Neural cell (in vitro differentiated cells): ENCODE data around the gene GLCE. TPM values are rescaled to one million over a fixed set of nuclear protein-coding genes. Genes with fewer than 3 reads are reported as not detected.

Experiments
- H2AFZ ChIP-seq: fragments of 200-600, 300-800 bp; sonication (generic), shearing (Covaris generic); 2 replicates; pipeline ENCODE4 v1.6.0; 2014; ENCODE audit warnings: low read depth, mild to moderate bottlenecking, antibody characterized with exemption, low read length, moderate library complexity
- H3F3A ChIP-seq: fragments of 200-600 bp; shearing (Covaris generic); 2 replicates; pipeline ENCODE4 v1.6.1; 2016; ENCODE audit warnings: mild to moderate bottlenecking, moderate library complexity, mixed read lengths, antibody characterized with exemption, low read length; ENCODE audit not compliant: insufficient read depth, poor library complexity, severe bottlenecking
- H3K27ac ChIP-seq: fragments of 200-600, 300-800 bp; sonication (generic), shearing (Covaris generic); 2 replicates; pipeline ENCODE4 v1.5.1; 2014; ENCODE audit warnings: mild to moderate bottlenecking, low read length, moderate library complexity
- H3K27me3 ChIP-seq: fragments of 300-800, 200-600 bp; sonication (generic), shearing (Covaris generic); 2 replicates; pipeline ENCODE4 v1.6.0; 2014; ENCODE audit warnings: mild to moderate bottlenecking, low read depth, low read length, moderate library complexity; ENCODE audit not compliant: insufficient read depth
- H3K36me3 ChIP-seq: fragments of 300-800, 200-600 bp; sonication (generic), shearing (Covaris generic); 2 replicates; pipeline ENCODE4 v1.5.1; 2014; ENCODE audit warnings: mild to moderate bottlenecking, antibody characterized with exemption, low read length, moderate library complexity; ENCODE audit not compliant: insufficient read depth
- H3K4me2 ChIP-seq: fragments of 300-800, 200-600 bp; sonication (generic), shearing (Covaris generic); 2 replicates; pipeline ENCODE4 v1.6.0; 2014; ENCODE audit warnings: mild to moderate bottlenecking, low read length
- H3K4me3 ChIP-seq: fragments of 300-800, 200-600 bp; sonication (generic), shearing (Covaris generic); 2 replicates; pipeline ENCODE4 v1.5.1; 2014; ENCODE audit warnings: mild to moderate bottlenecking, low read length, moderate library complexity
- H3K79me2 ChIP-seq: fragments of 200-600 bp; shearing (Covaris generic); replicated peaks from 2 replicates; pipeline ENCODE4 v1.6.0; 2014; ENCODE audit warnings: mild to moderate bottlenecking, low read length, moderate library complexity; ENCODE audit not compliant: insufficient read depth
- H3K9ac ChIP-seq: fragments of 300-800, 200-600 bp; sonication (generic), shearing (Covaris generic); 2 replicates; pipeline ENCODE4 v1.6.1; 2016; ENCODE audit warnings: mild to moderate bottlenecking, low read length, mixed read lengths
- H3K9me2 ChIP-seq: fragments of 200-600 bp; shearing (Covaris generic); 2 replicates; pipeline ENCODE4 v1.6.1; 2016; ENCODE audit warnings: mild to moderate bottlenecking, low read length, mixed read lengths; ENCODE audit not compliant: insufficient read depth
- H3K9me3 ChIP-seq: fragments of 200-600, 300-800 bp; sonication (generic), shearing (Covaris generic); 2 replicates; pipeline ENCODE4 v1.6.1; 2016; ENCODE audit warnings: mild to moderate bottlenecking, mixed run types, low read length, moderate library complexity, mixed read lengths
- H4K20me1 ChIP-seq: fragments of 200-600 bp; shearing (Covaris generic); 2 replicates; pipeline ENCODE4 v1.6.1; 2016; ENCODE audit warnings: mild to moderate bottlenecking, mixed run types; ENCODE audit not compliant: insufficient read depth
- EP300 ChIP-seq: fragments of 450-650 bp; conservative IDR thresholded peaks from 2 replicates; pipeline ENCODE4 v1.6.1; 2014; ENCODE audit warnings: antibody characterized with exemption, mild to moderate bottlenecking, moderate library complexity; ENCODE audit not compliant: poor library complexity, severe bottlenecking
- EZH2 ChIP-seq: fragments of 200-600, 300-800 bp; shearing (Covaris generic), sonication (generic); IDR thresholded peaks from 2 replicates; pipeline ENCODE4 v1.6.1; 2014; ENCODE audit warnings: antibody characterized with exemption, low read length, borderline replicate concordance, mild to moderate bottlenecking; ENCODE audit not compliant: insufficient read depth, poor library complexity, severe bottlenecking
- MXI1 ChIP-seq: fragments of 450-650 bp; conservative IDR thresholded peaks from 2 replicates; pipeline ENCODE4 v1.6.1; 2014; ENCODE audit warnings: antibody characterized with exemption, mild to moderate bottlenecking; ENCODE audit not compliant: poor library complexity, severe bottlenecking
- POLR2AphosphoS5 ChIP-seq: IDR thresholded peaks from 2 replicates; pipeline ENCODE4 v1.6.1; 2012
- RAD21 ChIP-seq: fragments of 450-650 bp; conservative IDR thresholded peaks from 2 replicates; pipeline ENCODE4 v1.6.1; 2014; ENCODE audit warnings: antibody characterized with exemption, mild to moderate bottlenecking, moderate library complexity
- SMC3 ChIP-seq: fragments of 450-650 bp; conservative IDR thresholded peaks from 2 replicates; pipeline ENCODE4 v1.6.1; 2014; ENCODE audit warnings: antibody characterized with exemption, mild to moderate bottlenecking, moderate library complexity; ENCODE audit not compliant: poor library complexity
- TAF1 ChIP-seq: IDR thresholded peaks from 2 replicates; pipeline ENCODE4 v1.6.1; 2012; ENCODE audit warnings: low read depth
- polyA plus RNA-seq: library from polyadenylated mRNA; depleted of rRNA; stranded (reverse); fragments of >200 nt; gene quantifications from 2 replicates; pipeline ENCODE4 v1.2.3, GENCODE V29; 2014
- TF ChIP-seq, protein P1 (sequence below): IDR thresholded peaks from 2 replicates; pipeline ENCODE4 v1.6.1; 2012; ENCODE audit warnings: borderline replicate concordance
- TF ChIP-seq, protein P2 (sequence below): fragments of 450-650 bp; IDR thresholded peaks from 2 replicates; pipeline ENCODE4 v1.5.1; 2014; ENCODE audit warnings: antibody characterized with exemption, mild to moderate bottlenecking, moderate library complexity; ENCODE audit not compliant: poor library complexity, severe bottlenecking

The GLCE gene
- polyA plus RNA-seq, 1 donor from 2014 or later = 31.5 TPM

DNA sequence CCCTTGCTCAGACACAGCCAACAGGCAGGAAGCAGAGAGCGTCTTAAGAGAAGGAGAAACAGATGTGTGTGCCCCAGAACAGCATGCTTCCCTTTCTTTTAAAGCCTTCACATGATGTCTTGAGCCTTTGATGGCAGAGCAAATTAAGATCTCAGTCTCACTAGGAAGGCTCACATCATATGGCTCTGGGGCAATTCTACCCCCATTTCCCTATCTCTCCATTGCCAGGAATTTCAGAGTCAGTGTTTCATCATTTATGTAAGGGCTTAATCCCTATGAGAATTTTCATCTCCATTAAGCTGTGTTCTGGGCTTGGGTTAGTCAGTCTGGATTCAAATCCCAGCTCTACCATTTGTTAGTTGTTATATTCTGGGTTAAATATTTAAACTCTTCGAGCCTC is 41.4 kb upstream of the GLCE start:
- no peak overlapping the region for H3K4me3 ChIP-seq
- H3K9me2 ChIP-seq = no peaks in the 10 kb centered on the region

DNA sequence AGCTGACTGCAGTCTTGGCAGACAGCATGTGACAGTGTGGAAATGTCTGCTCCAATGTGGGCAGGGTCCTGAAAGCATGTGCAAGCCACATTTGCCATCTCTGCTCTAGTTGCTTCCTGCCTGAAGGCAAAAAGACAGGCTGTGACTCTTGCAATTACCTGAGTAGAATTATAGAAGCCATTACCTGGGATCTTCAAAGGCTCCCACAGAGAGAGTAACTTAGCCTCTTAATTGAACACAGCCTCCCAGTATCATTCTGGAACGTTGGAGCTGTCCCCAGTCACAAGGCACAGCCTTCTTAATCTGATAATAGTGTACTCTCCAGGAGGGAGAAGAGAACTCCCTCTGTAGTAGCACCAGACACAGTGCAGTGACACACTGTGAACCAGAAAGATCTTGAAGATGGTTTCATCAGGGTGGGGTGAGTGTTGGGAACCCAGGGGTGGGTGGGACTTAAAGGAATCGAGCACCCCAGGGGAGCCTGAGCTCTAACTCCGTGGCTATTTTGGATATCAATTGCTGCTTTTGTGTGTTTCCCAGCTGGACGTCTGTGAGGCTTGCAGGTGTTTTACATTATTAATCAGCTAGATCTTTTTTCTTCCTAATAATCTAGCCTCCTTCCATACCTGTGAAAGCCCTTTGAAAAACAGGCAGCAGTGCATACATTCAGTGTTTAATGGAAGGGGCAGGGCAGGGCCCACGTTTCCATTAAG is 40.6 kb upstream of the GLCE start:
- Histone ChIP-seq H2AFZ (no peak overlapping the region), H3K4me2 (peak overlapping the region; percentile 19), H4K20me1 (no peaks in the 10 kb centered on the region), H3K27me3 (peaks cover 2% of the 10 kb centered on the region), H3K9ac (no peak overlapping the region), H3K79me2 (no peaks in the 10 kb centered on the region), H3K27ac (no peak overlapping the region), H3F3A (no peaks in the 10 kb centered on the region), H3K9me2 (no peaks in the 10 kb centered on the region), H3K36me3 (no peaks in the 10 kb centered on the region), H3K9me3 (no peaks in the 10 kb centered on the region), H3K4me3 (no peak overlapping the region)
- TF ChIP-seq MXI1 = peak; percentile 61
- TF ChIP-seq SMC3 = no peak
- TF ChIP-seq EP300 = peak; percentile 31
- TF ChIP-seq POLR2AphosphoS5 = peak; percentile 39

More for the DNA sequence above, 41.4 kb upstream of the GLCE start:
- Histone ChIP-seq H3F3A (no peaks in the 10 kb centered on the region), H3K9ac (no peak overlapping the region), H2AFZ (no peak overlapping the region), H3K79me2 (no peaks in the 10 kb centered on the region), H3K4me2 (no peak overlapping the region), H3K27me3 (peaks cover 2% of the 10 kb centered on the region), H3K27ac (no peak overlapping the region), H3K36me3 (no peaks in the 10 kb centered on the region), H4K20me1 (no peaks in the 10 kb centered on the region), H3K9me3 (no peaks in the 10 kb centered on the region)
- TF ChIP-seq POLR2AphosphoS5 = no peak
- TF ChIP-seq, protein P1, sequence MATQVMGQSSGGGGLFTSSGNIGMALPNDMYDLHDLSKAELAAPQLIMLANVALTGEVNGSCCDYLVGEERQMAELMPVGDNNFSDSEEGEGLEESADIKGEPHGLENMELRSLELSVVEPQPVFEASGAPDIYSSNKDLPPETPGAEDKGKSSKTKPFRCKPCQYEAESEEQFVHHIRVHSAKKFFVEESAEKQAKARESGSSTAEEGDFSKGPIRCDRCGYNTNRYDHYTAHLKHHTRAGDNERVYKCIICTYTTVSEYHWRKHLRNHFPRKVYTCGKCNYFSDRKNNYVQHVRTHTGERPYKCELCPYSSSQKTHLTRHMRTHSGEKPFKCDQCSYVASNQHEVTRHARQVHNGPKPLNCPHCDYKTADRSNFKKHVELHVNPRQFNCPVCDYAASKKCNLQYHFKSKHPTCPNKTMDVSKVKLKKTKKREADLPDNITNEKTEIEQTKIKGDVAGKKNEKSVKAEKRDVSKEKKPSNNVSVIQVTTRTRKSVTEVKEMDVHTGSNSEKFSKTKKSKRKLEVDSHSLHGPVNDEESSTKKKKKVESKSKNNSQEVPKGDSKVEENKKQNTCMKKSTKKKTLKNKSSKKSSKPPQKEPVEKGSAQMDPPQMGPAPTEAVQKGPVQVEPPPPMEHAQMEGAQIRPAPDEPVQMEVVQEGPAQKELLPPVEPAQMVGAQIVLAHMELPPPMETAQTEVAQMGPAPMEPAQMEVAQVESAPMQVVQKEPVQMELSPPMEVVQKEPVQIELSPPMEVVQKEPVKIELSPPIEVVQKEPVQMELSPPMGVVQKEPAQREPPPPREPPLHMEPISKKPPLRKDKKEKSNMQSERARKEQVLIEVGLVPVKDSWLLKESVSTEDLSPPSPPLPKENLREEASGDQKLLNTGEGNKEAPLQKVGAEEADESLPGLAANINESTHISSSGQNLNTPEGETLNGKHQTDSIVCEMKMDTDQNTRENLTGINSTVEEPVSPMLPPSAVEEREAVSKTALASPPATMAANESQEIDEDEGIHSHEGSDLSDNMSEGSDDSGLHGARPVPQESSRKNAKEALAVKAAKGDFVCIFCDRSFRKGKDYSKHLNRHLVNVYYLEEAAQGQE = no peak
- TF ChIP-seq RAD21 = no peak
- TF ChIP-seq, protein P2, sequence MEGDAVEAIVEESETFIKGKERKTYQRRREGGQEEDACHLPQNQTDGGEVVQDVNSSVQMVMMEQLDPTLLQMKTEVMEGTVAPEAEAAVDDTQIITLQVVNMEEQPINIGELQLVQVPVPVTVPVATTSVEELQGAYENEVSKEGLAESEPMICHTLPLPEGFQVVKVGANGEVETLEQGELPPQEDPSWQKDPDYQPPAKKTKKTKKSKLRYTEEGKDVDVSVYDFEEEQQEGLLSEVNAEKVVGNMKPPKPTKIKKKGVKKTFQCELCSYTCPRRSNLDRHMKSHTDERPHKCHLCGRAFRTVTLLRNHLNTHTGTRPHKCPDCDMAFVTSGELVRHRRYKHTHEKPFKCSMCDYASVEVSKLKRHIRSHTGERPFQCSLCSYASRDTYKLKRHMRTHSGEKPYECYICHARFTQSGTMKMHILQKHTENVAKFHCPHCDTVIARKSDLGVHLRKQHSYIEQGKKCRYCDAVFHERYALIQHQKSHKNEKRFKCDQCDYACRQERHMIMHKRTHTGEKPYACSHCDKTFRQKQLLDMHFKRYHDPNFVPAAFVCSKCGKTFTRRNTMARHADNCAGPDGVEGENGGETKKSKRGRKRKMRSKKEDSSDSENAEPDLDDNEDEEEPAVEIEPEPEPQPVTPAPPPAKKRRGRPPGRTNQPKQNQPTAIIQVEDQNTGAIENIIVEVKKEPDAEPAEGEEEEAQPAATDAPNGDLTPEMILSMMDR = no peak
- no peak for TF ChIP-seq MXI1
- TF ChIP-seq SMC3 = no peak
- no peak for TF ChIP-seq TAF1
- no peak for TF ChIP-seq EP300
- TF ChIP-seq EZH2 = no peak
